HUES6 (cell line): ENCODE data around the gene KCNH1.

Source experiments
- H3K27ac ChIP-seq: 2 replicates; pipeline ENCODE4 v1.7.0; 2013; ENCODE audit warnings: low read depth, mild to moderate bottlenecking, low read length, inconsistent platforms
- H3K27me3 ChIP-seq: 2 replicates; pipeline ENCODE4 v1.6.1; 2013; ENCODE audit warnings: low read length; ENCODE audit not compliant: control insufficient read depth, insufficient read depth
- H3K36me3 ChIP-seq: 2 replicates; pipeline ENCODE4 v1.6.1; 2013; ENCODE audit warnings: low read length; ENCODE audit not compliant: control insufficient read depth, insufficient read depth
- H3K4me1 ChIP-seq: 2 replicates; pipeline ENCODE4 v1.6.1; 2013; ENCODE audit warnings: low read length; ENCODE audit not compliant: control insufficient read depth, insufficient read depth
- H3K4me3 ChIP-seq: 2 replicates; pipeline ENCODE4 v1.5.1; 2013; ENCODE audit warnings: low read depth, low read length
- H3K9ac ChIP-seq: one replicate; pipeline ENCODE4 v1.6.1; 2013; ENCODE audit warnings: mild to moderate bottlenecking, low read length
- H3K9me3 ChIP-seq: 2 replicates; pipeline ENCODE4 v1.6.1; 2013; ENCODE audit warnings: low read depth, low read length; ENCODE audit not compliant: control insufficient read depth, insufficient read depth

Gene KCNH1

DNA sequence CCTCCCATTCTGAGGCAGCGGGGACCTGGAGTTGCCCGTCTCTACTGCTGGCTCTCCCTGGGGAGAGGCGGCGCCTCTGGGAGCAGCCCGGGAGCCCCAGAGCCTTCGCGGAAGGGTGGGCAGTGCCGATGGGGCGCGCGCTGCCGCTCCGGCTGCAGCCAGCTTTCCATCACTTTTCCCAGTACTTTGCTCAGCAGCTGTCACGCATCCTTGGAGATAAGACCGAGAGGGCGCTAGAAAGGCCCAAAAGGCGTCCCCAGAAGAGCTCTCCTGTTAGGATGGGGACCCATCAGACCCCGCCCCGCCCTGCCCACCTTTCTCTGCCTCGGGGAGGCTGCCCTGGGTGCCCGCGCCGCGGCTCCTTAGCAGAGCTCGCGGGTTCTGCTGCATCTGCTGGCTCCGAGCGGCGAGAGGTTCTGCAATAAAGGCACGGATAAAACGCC lies 534 bp downstream of the KCNH1 start:
- Histone ChIP-seq H3K27me3 (peaks cover 44% of the 10 kb centered on the region), H3K4me3 (peak overlapping the region; percentile 69), H3K9ac (no peak overlapping the region), H3K4me1 (peaks cover 4% of the 10 kb centered on the region; the same call in 1 of the 2 replicates), H3K27ac (no peak overlapping the region), H3K36me3 (no peaks in the 10 kb centered on the region), H3K9me3 (no peaks in the 10 kb centered on the region)

DNA sequence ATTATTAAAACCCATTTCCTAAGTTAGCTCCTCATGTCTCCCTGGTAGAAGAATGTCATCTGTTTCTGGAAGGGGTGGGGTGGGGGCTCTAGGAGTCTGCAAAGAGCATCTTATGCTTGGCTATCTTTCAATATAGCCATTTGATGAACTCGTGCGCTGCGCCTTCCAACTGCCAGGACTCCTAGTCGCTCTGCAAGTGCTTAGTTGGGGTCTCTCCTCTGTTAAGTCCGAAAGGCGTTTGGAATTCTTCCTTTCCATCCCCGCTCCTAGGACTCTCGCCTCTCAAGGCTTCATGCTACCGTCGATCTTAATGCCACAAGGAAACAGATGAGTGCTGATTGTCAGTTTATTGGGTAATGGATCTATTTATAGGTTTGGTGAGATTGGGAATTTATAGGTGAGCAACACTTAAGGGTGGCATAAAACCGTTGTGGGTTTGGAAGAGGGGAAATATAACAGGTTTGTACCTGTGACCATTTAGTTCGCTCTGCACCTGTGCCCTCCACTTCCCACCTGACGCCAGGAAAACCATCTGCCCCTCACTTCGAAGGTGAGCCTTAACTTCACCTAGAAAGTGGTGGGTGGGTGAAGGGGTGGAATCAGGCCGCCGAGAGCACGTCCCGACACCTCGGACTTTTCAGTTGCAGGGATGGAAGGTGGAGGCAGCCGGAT lies 1.1 kb downstream of the KCNH1 start:
- peaks cover 44% of the 10 kb centered on the region for H3K27me3 ChIP-seq
- no peak overlapping the region for H3K9ac ChIP-seq
- H3K4me1 ChIP-seq = peaks cover 4% of the 10 kb centered on the region; the same call in 1 of the 2 replicates
- no peak overlapping the region for H3K27ac ChIP-seq
- H3K36me3 ChIP-seq = no peaks in the 10 kb centered on the region
- no peaks in the 10 kb centered on the region for H3K9me3 ChIP-seq
- H3K4me3 ChIP-seq = peak overlapping the region; percentile 69

DNA sequence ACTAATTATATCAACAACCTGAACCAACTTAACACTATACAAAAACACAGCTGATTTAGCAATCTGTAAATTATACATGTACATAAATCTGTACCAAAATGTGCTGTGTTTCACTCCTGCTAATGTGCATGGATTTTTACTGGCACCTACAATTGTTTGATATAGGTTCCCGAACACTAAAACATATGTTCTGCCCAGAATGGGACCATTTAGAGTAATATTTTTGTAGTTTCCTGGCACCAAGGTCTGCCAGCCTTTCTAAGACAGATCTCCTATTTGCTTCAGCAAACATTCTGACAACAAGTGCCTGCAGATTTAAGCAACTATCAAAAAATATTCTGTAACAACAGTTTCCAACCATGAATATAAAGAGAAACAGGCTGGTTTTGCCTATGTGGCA lies 4.2 kb downstream of the KCNH1 start:
- H3K27ac ChIP-seq = no peak overlapping the region
- H3K9ac ChIP-seq = no peak overlapping the region
- peaks cover 4% of the 10 kb centered on the region; the same call in 1 of the 2 replicates for H3K4me1 ChIP-seq
- H3K9me3 ChIP-seq = no peaks in the 10 kb centered on the region
- peaks cover 44% of the 10 kb centered on the region for H3K27me3 ChIP-seq
- no peak overlapping the region for H3K4me3 ChIP-seq
- H3K36me3 ChIP-seq = no peaks in the 10 kb centered on the region

DNA sequence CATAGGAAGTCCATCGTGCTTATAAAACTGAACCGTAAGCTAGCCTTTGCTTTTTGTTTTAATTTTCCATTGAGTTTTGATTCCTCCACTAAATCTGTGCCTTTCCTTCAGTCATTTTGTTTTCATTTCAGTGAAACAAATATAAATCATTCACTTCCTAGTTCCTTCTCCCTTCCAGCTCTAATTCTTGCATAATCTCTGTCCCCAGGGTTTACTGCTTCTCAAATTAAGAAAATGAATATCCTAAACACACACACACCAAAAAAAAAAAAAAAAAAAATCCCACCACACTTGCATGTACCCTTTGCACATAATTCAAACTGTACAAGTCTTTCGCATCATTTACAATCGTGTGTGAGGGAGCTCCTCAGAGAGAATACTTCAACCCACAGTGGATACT lies 6.8 kb downstream of the KCNH1 start:
- no peak overlapping the region for H3K9ac ChIP-seq
- H3K4me3 ChIP-seq = no peak overlapping the region
- H3K27ac ChIP-seq = no peak overlapping the region
- H3K36me3 ChIP-seq = no peaks in the 10 kb centered on the region
- H3K4me1 ChIP-seq = no peaks in the 10 kb centered on the region
- peaks cover 26% of the 10 kb centered on the region for H3K27me3 ChIP-seq
- no peaks in the 10 kb centered on the region for H3K9me3 ChIP-seq

DNA sequence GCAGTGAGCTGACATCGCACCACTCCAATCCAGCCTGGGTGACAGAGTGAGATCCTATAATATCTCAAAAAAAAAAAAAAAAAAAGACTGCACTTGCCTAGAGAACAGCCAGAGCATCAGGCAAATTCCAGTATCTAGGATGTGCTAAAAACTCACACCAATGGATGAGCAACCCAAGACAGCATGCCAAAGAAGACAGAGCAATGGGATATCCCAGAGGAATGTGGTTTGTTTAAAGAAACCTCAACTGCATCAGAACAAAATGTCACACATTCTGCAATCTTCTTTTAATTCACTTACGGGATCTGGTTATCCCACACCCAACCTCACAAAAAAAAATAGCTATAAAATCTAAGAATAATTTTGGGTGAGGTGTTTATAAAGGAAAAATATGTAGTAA lies 7.3 kb downstream of the KCNH1 start:
- peaks cover 21% of the 10 kb centered on the region for H3K27me3 ChIP-seq
- no peaks in the 10 kb centered on the region for H3K9me3 ChIP-seq
- H3K9ac ChIP-seq = no peak overlapping the region
- no peak overlapping the region for H3K27ac ChIP-seq
- no peaks in the 10 kb centered on the region for H3K36me3 ChIP-seq
- no peaks in the 10 kb centered on the region for H3K4me1 ChIP-seq
- no peak overlapping the region for H3K4me3 ChIP-seq

DNA sequence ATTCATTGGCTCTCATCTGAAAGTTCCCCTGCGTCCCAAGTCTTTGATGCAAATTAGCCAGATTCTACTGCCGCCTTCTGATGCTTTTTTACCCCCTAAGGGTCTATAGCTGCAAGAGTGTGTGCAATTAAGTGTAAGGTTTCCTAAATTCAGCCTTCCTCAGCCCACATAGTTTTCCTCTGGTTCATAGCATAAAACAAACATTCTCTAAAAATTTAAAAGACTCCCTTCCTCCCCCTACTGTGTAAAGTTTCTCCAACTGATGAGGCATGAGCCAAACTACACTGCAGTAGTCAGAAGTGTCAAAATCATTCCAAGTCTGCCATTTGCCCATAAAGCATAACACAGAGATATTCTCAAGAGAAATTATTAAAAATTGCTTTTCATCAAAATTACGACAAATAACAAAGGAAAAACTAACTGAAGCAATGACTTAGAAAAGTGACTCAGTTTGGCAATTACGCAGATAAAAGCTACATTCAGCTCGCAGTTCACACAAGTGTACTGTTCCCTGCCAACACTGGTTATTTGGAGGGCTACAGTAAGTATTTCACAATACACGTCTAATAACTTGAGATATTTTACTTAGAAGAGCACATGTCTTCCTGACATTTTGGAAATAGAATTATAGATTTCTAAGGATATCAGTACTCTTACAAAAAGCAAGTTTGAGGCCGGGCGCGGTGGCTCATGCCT lies 15.4 kb downstream of the KCNH1 start:
- no peak overlapping the region for H3K9ac ChIP-seq
- H3K27me3 ChIP-seq = no peaks in the 10 kb centered on the region
- H3K27ac ChIP-seq = no peak overlapping the region

DNA sequence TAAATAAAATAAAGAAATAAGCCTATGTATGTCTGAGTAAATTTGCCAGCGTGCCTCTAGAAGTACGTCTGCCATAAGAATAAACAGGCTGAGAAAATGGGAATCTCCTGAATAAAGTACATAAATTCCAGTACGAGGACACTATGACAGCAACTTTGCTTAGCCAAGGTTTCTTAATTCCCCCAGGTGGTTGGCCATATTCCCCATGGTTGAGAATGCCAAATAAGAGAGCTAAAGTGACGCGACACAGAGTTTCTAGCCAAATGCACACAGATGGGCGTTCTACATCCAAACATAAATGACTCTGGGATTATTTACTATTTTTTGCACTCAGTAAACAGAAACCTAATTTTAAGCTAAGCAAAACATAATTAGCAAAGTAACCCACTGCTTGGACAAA lies 19.5 kb downstream of the KCNH1 start:
- Histone ChIP-seq H3K9me3 (no peaks in the 10 kb centered on the region), H3K36me3 (no peaks in the 10 kb centered on the region), H3K9ac (no peak overlapping the region), H3K27me3 (no peaks in the 10 kb centered on the region), H3K4me1 (no peaks in the 10 kb centered on the region), H3K27ac (no peak overlapping the region), H3K4me3 (no peak overlapping the region)

More for the DNA sequence above, 15.4 kb downstream of the KCNH1 start:
- Histone ChIP-seq H3K4me3 (no peak overlapping the region), H3K4me1 (no peaks in the 10 kb centered on the region), H3K9me3 (no peaks in the 10 kb centered on the region), H3K36me3 (no peaks in the 10 kb centered on the region)

DNA sequence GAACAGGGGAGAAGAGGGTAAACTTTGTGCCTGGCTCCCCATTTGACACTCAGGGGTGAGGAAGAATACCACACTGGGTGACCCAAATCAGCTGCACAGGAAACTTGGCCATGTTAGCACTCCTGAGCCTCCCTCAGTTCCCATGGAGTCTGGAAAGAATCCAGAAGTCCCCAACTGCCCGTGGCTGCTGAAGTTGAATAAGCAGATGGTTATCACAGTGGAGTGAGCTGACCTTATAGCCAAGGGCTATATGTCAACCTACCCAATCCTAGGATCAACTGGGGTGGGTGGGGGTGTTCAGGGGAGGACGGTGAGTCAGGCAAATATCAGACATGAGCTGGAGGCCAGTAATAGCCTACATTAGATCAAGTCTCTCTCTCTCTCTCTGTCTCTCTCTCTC lies 20.4 kb downstream of the KCNH1 start:
- Histone ChIP-seq H3K36me3 (no peaks in the 10 kb centered on the region), H3K9ac (no peak overlapping the region), H3K9me3 (no peaks in the 10 kb centered on the region), H3K27ac (no peak overlapping the region), H3K27me3 (no peaks in the 10 kb centered on the region), H3K4me3 (no peak overlapping the region), H3K4me1 (no peaks in the 10 kb centered on the region)

DNA sequence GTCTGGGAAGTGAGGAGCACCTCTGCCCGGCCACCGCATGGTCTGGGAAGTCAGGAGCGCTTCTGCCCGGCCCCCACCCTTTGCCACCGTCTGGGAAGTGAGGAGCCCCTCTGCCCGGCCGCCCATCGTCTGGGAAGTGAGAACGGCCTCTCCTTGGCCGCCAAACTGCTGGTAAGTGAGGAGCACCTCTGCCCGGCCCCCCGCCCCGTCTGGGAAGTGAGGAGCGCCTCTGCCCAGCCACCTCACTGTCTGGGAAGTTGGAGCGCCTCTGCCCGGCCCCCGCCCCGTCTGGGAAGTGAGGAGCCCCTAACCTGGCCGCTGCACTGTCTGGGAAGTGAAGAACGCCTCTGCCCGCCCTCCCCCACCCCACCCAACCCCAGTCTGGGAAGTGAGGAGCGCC lies 22.6 kb downstream of the KCNH1 start:
- H3K4me3 ChIP-seq = no peak overlapping the region
- no peaks in the 10 kb centered on the region for H3K27me3 ChIP-seq
- no peaks in the 10 kb centered on the region for H3K36me3 ChIP-seq
- no peak overlapping the region for H3K9ac ChIP-seq
- no peaks in the 10 kb centered on the region for H3K4me1 ChIP-seq
- H3K27ac ChIP-seq = no peak overlapping the region
- H3K9me3 ChIP-seq = no peaks in the 10 kb centered on the region

DNA sequence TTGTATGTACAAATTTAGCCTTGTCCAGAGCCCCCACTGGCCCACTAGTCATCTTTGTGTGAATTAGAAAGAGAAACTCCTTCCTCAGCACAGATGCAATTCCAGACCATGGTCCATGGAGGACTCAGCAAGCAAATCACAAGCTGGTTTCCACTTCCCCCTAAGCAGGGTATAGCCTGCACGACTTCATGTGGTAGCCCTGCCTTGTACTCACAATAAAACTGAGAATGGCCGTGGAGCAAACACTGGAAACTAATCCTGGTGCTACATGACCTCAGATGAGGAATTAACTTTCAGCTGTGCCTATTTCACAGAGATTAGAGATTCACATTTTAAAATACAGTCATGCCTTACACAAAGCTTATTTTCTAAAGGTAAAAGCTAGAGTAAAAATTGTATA lies 32.5 kb downstream of the KCNH1 start:
- no peaks in the 10 kb centered on the region for H3K27me3 ChIP-seq
- no peak overlapping the region for H3K27ac ChIP-seq
- H3K4me3 ChIP-seq = no peak overlapping the region
- no peaks in the 10 kb centered on the region for H3K4me1 ChIP-seq
- no peak overlapping the region for H3K9ac ChIP-seq
- H3K36me3 ChIP-seq = no peaks in the 10 kb centered on the region
- H3K9me3 ChIP-seq = no peaks in the 10 kb centered on the region

DNA sequence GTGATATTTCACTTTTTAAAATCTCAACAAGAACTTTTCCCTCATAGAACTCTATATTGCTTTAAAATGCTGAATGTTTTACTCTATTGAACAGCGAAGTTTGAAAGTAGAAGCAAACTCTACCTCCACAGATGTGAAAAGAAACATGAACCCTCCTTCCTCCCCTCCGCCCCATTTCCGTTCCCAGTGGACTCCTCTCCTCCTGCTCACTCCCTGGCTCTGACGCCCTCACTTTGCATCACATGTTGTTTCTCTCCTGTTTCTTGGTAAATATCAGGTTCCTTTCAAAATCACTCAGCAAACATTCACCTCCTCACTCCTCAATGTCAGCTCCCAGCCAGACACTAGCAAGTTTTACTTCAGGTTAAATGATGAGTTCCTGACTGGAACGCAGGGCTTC lies 34.6 kb downstream of the KCNH1 start:
- Histone ChIP-seq H3K9me3 (no peaks in the 10 kb centered on the region), H3K4me3 (no peak overlapping the region), H3K9ac (no peak overlapping the region), H3K4me1 (no peaks in the 10 kb centered on the region), H3K27ac (no peak overlapping the region), H3K27me3 (no peaks in the 10 kb centered on the region), H3K36me3 (no peaks in the 10 kb centered on the region)
